Activated B cell treated with CpG ODN at 0.5 μM for 24 hours (primary cell): ENCODE data around the gene QRICH1. TPM values are rescaled to one million over a fixed set of nuclear protein-coding genes. Genes with fewer than 3 reads are reported as not detected.

ENCODE experiments used
- ATAC-seq: fragments of 200-7000 bp; cut with Tn5 transposase; one replicate; pipeline ENCODE4 v1.10.0; 2021; ENCODE audit warnings: low read depth, mild to moderate bottlenecking, moderate library complexity
- CTCF ChIA-PET: fragments of 350-600 bp; sonication (Branson Sonifier 250); formaldehyde crosslinking; loops from one replicate; lab custom pipeline; 2021; ENCODE audit warnings: antibody characterized with exemption; lab: Charles Lee
- POLR2A ChIA-PET: fragments of 350-600 bp; sonication (Branson Sonifier 250); formaldehyde crosslinking; loops from one replicate; lab custom pipeline; 2021; ENCODE audit warnings: antibody characterized with exemption; lab: Charles Lee
- DNase-seq: peaks from one replicate; pipeline ENCODE4 v3.0.0; 2022
- H3K27ac Mint-ChIP-seq: one replicate; pipeline ENCODE4 v1.8.0; 2020; ENCODE audit warnings: mixed read lengths
- H3K27me3 Mint-ChIP-seq: one replicate; pipeline ENCODE4 v1.8.0; 2021; ENCODE audit warnings: mixed read lengths
- H3K36me3 Mint-ChIP-seq: one replicate; pipeline ENCODE4 v1.8.0; 2021; ENCODE audit warnings: low read depth, mixed read lengths
- H3K4me1 Mint-ChIP-seq: one replicate; pipeline ENCODE4 v1.8.0; 2021; ENCODE audit warnings: mixed read lengths
- H3K4me3 Mint-ChIP-seq: one replicate; pipeline ENCODE4 v1.8.0; 2020; ENCODE audit warnings: mild to moderate bottlenecking, mixed read lengths
- H3K9me3 Mint-ChIP-seq: one replicate; pipeline ENCODE4 v1.8.0; 2020; ENCODE audit warnings: mixed read lengths
- CTCF ChIP-seq: fragments of 200-600 bp; IDR thresholded peaks from one replicate; pipeline ENCODE4 v1.8.0; 2022; ENCODE audit warnings: antibody characterized with exemption, mild to moderate bottlenecking
- intact Hi-C: fragments of 100-400 bp; cut with micrococcal nuclease; formaldehyde crosslinking; loops from one replicate; pipeline ENCODE4 v1.15.1; 2024
- total RNA-seq: library from RNA; stranded (reverse); gene quantifications from 2 replicates; pipeline ENCODE4 v1.2.3, GENCODE V29; 2022

The QRICH1 gene
- total RNA-seq, 1 donor from 2014 or later: 155 TPM

GRCh38 chr3:49124991-49125670, 31.3 kb upstream of the QRICH1 start:
- Mint-ChIP-seq H3K4me3 (no peak overlapping the region), H3K27me3 (peaks cover 2% of the 10 kb centered on the region), H3K36me3 (no peaks in the 10 kb centered on the region), H3K4me1 (peaks cover 3% of the 10 kb centered on the region), H3K27ac (no peak overlapping the region), H3K9me3 (no peaks in the 10 kb centered on the region)
- DNase-seq (no peak), ATAC-seq (no peak)
- ChIA-PET POLR2A (interaction anchor here (0.6 kb wide), 1 partner anchor 170 kb away, joined by 4 read pairs; no protein-coding TSS in a partner anchor), CTCF (no interaction called here)
- TF ChIP-seq CTCF: no peak
- intact Hi-C loops: no loop called here

DNA sequence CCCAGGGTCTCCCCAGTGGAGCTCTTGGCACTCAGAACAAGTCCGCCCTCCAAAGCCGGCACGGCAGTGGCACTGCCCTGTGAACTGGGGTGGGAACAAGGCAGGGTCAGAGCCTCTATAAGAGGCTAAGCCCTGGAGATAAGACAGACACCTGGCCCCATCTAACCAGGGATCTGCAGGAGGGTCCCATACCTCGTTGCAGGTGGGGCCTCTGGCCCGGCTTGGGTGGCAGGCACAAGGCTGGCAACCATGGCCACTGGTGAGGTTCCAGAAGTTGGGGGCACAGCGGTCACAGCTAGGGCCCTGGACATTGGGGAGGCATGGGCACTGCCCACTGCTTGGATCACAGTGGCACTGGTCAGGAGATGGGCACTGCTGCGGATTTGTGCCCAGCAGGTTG, 30.3 kb upstream of the QRICH1 start:
- ChIA-PET CTCF (interaction anchor here (0.5 kb wide), 1 partner anchor 213 kb away, joined by 4 read pairs; no protein-coding TSS in a partner anchor), POLR2A (interaction anchor here (2.1 kb wide), 1 partner anchor 31 kb away, joined by 5 read pairs; the partner anchor contains the start of gene QRICH1)
- ATAC-seq (no peak), DNase-seq (no peak)
- Mint-ChIP-seq H3K36me3 (peaks cover 1% of the 10 kb centered on the region), H3K4me1 (peaks cover 12% of the 10 kb centered on the region), H3K4me3 (no peak overlapping the region), H3K27ac (no peak overlapping the region), H3K27me3 (peaks cover 2% of the 10 kb centered on the region), H3K9me3 (no peaks in the 10 kb centered on the region)
- intact Hi-C loops: no loop called here
- no peak for TF ChIP-seq CTCF

DNA sequence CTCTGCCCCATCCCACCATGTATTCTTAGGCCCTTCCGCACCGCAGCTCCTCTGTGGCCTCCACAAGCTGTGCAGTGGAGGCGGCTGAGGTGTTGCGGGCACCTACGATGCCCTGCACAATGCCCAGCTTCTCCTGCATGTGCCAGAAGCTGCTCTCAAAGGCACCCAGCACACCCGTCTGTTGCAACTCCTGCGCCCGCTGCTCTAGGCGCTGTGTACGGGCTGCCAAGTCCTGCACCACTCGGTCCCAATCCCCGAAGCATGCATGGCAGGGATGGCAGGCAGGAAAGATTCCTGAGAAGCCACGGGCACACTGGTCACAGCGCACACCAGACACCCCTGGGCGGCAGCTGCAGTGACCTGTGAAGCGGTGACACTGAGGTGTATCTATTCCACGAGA, 29.8 kb upstream of the QRICH1 start:
- TF ChIP-seq CTCF: no peak
- no peak overlapping the region for H3K27ac Mint-ChIP-seq
- intact Hi-C loops: no loop called here
- peaks cover 17% of the 10 kb centered on the region for H3K4me1 Mint-ChIP-seq
- POLR2A ChIA-PET: interaction anchor here (2.1 kb wide), 1 partner anchor 30 kb away, joined by 5 read pairs; the partner anchor contains the start of gene QRICH1
- H3K27me3 Mint-ChIP-seq: peaks cover under 1% of the 10 kb centered on the region
- ATAC-seq (no peak), DNase-seq (no peak)
- H3K9me3 Mint-ChIP-seq: no peaks in the 10 kb centered on the region
- peaks cover 6% of the 10 kb centered on the region for H3K36me3 Mint-ChIP-seq
- CTCF ChIA-PET: interaction anchor here (0.5 kb wide), 1 partner anchor 214 kb away, joined by 4 read pairs; no protein-coding TSS in a partner anchor
- H3K4me3 Mint-ChIP-seq: no peak overlapping the region

DNA sequence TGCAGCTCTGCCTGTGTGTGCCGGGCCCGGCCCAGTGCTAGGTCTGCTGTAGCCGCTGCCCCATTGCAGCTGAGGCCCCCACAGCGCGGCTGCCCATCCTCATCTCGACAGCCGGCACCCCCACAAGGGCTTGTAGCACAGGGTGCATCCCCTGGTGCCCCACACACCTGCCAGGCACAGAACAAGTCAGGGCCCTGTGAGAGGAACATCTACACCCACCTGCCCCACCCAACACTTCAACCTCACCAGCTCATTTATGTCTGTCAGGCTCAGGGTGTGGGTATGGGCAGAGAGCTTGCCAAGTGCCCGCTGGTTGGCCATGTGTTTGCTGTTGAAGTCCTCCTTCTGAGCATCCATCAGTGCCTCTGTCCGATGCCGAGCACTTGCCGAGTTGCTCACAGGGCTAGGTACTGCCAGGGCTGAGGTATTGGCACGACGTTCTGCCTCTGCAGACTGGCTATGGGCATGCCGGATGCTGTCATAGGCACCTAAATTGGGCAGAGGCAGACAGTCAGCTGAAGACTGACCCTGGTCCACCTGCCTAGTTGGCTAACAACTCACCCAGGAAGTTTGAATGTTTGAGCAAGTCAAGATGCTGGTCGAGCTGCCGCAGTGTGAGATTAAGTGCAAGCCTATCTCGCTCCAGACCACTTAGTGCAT, 29.1 kb upstream of the QRICH1 start:
- no peak for TF ChIP-seq CTCF
- Mint-ChIP-seq H3K27me3 (no peaks in the 10 kb centered on the region), H3K9me3 (no peaks in the 10 kb centered on the region), H3K27ac (no peak overlapping the region), H3K36me3 (peaks cover 10% of the 10 kb centered on the region), H3K4me1 (peaks cover 17% of the 10 kb centered on the region), H3K4me3 (no peak overlapping the region)
- POLR2A ChIA-PET: interaction anchor here (2.1 kb wide), 1 partner anchor 30 kb away, joined by 5 read pairs; the partner anchor contains the start of gene QRICH1
- intact Hi-C loops: no loop called here
- CTCF ChIA-PET: no interaction called here
- ATAC-seq (no peak), DNase-seq (no peak)

DNA sequence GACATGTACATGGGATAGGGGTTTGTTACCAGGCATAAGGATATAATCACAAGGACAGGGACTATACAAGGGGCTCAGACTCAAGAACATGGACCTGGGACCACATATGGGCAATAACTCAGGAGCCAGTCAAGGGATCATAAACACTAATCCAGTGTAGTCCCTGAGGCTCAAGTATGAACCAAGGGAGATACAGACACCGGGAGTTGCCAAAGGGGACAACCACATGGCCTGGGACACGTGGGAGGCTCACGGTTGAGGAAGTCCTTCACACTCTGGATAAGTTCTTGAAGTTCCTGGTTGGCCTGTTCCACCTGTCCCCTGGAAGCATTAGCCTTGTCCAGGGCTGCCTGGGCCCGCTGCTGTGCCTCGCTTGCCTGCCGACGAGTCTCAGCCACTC, 28.6 kb upstream of the QRICH1 start:
- no peak for DNase-seq
- Mint-ChIP-seq H3K27ac (peak overlapping the region; percentile 41), H3K4me1 (peaks cover 17% of the 10 kb centered on the region), H3K27me3 (no peaks in the 10 kb centered on the region), H3K9me3 (no peaks in the 10 kb centered on the region), H3K4me3 (peak overlapping the region; percentile 84), H3K36me3 (peaks cover 15% of the 10 kb centered on the region)
- ChIA-PET POLR2A (interaction anchor here (2.1 kb wide), 1 partner anchor 29 kb away, joined by 5 read pairs; the partner anchor contains the start of gene QRICH1), CTCF (no interaction called here)
- intact Hi-C loops: no loop called here
- no peak for ATAC-seq
- TF ChIP-seq CTCF: no peak
